Loucy (cell line): ENCODE results near the gene MARCKSL1.

Experiments used
- H2AFZ ChIP-seq: fragments of 200-600 bp; sonication (generic); 2 replicates; pipeline ENCODE4 v1.6.0; 2016; ENCODE audit warnings: antibody characterized with exemption, mild to moderate bottlenecking, low read length, moderate library complexity
- H3F3A ChIP-seq: fragments of 200-600 bp; 2 replicates; pipeline ENCODE4 v1.6.0; 2016; ENCODE audit warnings: antibody characterized with exemption, low read depth, mild to moderate bottlenecking
- H3K27me3 ChIP-seq: fragments of 200-600 bp; sonication (generic); 2 replicates; pipeline ENCODE4 v1.6.1; 2014; ENCODE audit warnings: low read length, mild to moderate bottlenecking; ENCODE audit not compliant: insufficient read depth, poor library complexity, severe bottlenecking
- H3K36me3 ChIP-seq: fragments of 200-600 bp; sonication (generic); 2 replicates; pipeline ENCODE4 v1.6.1; 2016; ENCODE audit warnings: low read length; ENCODE audit not compliant: insufficient read depth
- H3K4me1 ChIP-seq: fragments of 200-600 bp; sonication (generic); 2 replicates; pipeline ENCODE4 v1.5.1; 2014; ENCODE audit warnings: low read length, mild to moderate bottlenecking; ENCODE audit not compliant: insufficient read depth, poor library complexity, severe bottlenecking
- H3K4me2 ChIP-seq: fragments of 200-600 bp; sonication (generic); 2 replicates; pipeline ENCODE4 v1.6.0; 2014; ENCODE audit warnings: antibody characterized with exemption, low read length, low read depth, mild to moderate bottlenecking; ENCODE audit not compliant: poor library complexity, severe bottlenecking
- H3K4me3 ChIP-seq: fragments of 200-600 bp; sonication (generic); 2 replicates; pipeline ENCODE4 v1.5.1; 2014; ENCODE audit warnings: low read length, mild to moderate bottlenecking, mixed read lengths; ENCODE audit not compliant: poor library complexity, severe bottlenecking
- H3K79me2 ChIP-seq: fragments of 200-600 bp; sonication (generic); 2 replicates; pipeline ENCODE4 v1.6.1; 2014; ENCODE audit warnings: low read length; ENCODE audit not compliant: insufficient read depth
- H3K9ac ChIP-seq: fragments of 200-600 bp; sonication (generic); 2 replicates; pipeline ENCODE4 v1.6.0; 2014; ENCODE audit warnings: mild to moderate bottlenecking, low read depth, low read length, moderate library complexity; ENCODE audit not compliant: poor library complexity, severe bottlenecking
- H3K9me2 ChIP-seq: fragments of 200-600 bp; sonication (generic); replicated peaks from 2 replicates; pipeline ENCODE4 v1.6.1; 2016; ENCODE audit warnings: low read depth, low read length, mixed read lengths
- H3K9me3 ChIP-seq: fragments of 200-600 bp; sonication (generic); 2 replicates; pipeline ENCODE4 v1.6.1; 2014; ENCODE audit warnings: mild to moderate bottlenecking, antibody characterized with exemption, low read length, low read depth; ENCODE audit not compliant: insufficient read depth
- H4K20me1 ChIP-seq: fragments of 200-600 bp; sonication (generic); 2 replicates; pipeline ENCODE4 v1.6.0; 2014; ENCODE audit warnings: antibody characterized with exemption, low read length, mild to moderate bottlenecking; ENCODE audit not compliant: insufficient read depth, poor library complexity, severe bottlenecking
- EZH2phosphoT487 ChIP-seq: fragments of 200-600 bp; IDR thresholded peaks from 2 replicates; pipeline ENCODE4 v1.6.1; 2018; ENCODE audit warnings: antibody characterized with exemption, mild to moderate bottlenecking, moderate library complexity, borderline replicate concordance
- TF ChIP-seq, protein P1 (sequence below): fragments of 200-600 bp; sonication (generic); conservative IDR thresholded peaks from 2 replicates; pipeline ENCODE4 v1.5.1; 2014; ENCODE audit warnings: mild to moderate bottlenecking, antibody characterized with exemption, low read length

Gene MARCKSL1

DNA sequence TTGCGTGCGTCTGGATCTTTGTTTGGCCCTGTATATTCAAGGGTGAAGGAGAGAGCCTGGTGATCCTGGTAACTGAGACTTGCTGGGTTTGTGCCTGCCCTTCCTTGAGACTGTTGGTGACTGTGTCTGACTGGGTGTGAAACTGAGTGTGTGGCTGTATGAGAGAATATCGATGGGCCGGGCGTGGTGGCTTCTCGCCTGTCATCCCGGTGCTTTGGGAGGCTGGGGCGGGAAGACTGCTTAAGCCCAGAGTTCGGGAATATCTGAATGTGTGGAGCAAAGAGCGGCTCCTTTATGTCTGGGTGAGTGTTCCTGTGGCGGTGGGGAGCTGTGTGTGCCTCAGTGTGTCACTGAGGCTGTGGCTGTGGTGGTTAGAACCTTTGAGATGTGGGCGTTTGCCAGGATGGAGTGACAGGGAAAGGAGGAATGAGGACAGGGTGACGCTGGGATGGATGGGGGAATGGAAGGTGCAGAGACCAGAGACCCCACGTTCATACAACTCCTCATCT lies 2.7 kb upstream of the MARCKSL1 start:
- peaks cover 18% of the 10 kb centered on the region for H3K79me2 ChIP-seq
- no peaks in the 10 kb centered on the region for H3K9me3 ChIP-seq
- H3K9ac ChIP-seq: no peak overlapping the region
- peaks cover 6% of the 10 kb centered on the region; the same call in 1 of the 2 replicates for H3K36me3 ChIP-seq
- TF ChIP-seq, protein P1, sequence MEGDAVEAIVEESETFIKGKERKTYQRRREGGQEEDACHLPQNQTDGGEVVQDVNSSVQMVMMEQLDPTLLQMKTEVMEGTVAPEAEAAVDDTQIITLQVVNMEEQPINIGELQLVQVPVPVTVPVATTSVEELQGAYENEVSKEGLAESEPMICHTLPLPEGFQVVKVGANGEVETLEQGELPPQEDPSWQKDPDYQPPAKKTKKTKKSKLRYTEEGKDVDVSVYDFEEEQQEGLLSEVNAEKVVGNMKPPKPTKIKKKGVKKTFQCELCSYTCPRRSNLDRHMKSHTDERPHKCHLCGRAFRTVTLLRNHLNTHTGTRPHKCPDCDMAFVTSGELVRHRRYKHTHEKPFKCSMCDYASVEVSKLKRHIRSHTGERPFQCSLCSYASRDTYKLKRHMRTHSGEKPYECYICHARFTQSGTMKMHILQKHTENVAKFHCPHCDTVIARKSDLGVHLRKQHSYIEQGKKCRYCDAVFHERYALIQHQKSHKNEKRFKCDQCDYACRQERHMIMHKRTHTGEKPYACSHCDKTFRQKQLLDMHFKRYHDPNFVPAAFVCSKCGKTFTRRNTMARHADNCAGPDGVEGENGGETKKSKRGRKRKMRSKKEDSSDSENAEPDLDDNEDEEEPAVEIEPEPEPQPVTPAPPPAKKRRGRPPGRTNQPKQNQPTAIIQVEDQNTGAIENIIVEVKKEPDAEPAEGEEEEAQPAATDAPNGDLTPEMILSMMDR: no peak
- TF ChIP-seq EZH2phosphoT487: no peak
- no peaks in the 10 kb centered on the region for H3K27me3 ChIP-seq
- peaks cover 21% of the 10 kb centered on the region for H4K20me1 ChIP-seq
- H3K4me3 ChIP-seq: no peak overlapping the region
- H3K4me2 ChIP-seq: no peak overlapping the region
- H3K4me1 ChIP-seq: peaks cover 23% of the 10 kb centered on the region
- H2AFZ ChIP-seq: no peak overlapping the region
- H3F3A ChIP-seq: no peaks in the 10 kb centered on the region
- no peaks in the 10 kb centered on the region for H3K9me2 ChIP-seq

DNA sequence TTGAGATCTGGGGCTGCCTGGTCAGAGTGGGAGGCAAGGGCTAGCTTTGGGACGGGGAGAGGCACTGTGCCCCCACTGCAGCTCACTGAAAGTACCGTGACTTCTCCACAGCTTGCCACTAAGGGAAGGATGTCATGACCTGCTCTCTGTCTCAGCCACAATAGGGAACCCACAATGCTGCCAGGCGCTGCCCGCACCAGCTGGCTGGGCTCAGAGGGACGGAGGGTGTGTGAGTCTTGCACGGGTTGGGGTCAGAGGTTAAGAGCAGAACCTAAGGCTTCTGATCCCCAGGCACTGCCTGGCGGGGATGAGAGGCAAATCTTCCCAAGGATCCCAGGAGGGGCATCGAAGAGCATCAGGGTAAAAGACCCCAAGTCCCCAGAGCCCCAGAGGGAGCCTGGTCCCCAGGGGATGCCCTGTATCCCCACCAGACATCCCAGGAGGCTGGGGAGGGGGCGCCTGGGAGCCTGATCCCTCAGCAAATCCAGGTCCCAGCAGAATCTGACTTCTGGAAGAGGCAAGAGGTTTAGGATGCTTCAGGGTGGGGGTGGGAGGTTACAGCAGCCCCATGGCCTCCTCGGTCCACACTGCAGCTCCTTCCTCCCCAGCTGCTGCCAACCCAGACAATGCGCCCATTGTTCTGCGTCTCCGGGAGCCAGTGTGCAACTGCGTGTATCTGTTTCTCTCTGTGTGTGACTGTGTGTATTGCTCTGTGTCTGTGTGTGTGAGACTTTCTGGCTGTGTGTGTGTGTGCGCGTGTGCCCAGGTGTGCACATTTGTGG lies 2.0 kb upstream of the MARCKSL1 start:
- Histone ChIP-seq H3K4me2 (no peak overlapping the region), H3F3A (no peaks in the 10 kb centered on the region), H3K4me1 (peaks cover 27% of the 10 kb centered on the region), H3K9me3 (no peaks in the 10 kb centered on the region), H2AFZ (no peak overlapping the region), H3K36me3 (peaks cover 12% of the 10 kb centered on the region; the same call in 1 of the 2 replicates), H3K9ac (no peak overlapping the region), H3K4me3 (no peak overlapping the region), H4K20me1 (peaks cover 27% of the 10 kb centered on the region), H3K79me2 (peaks cover 25% of the 10 kb centered on the region), H3K9me2 (no peaks in the 10 kb centered on the region), H3K27me3 (no peaks in the 10 kb centered on the region)
- TF ChIP-seq EZH2phosphoT487: no peak
- TF ChIP-seq, protein P1: no peak

DNA sequence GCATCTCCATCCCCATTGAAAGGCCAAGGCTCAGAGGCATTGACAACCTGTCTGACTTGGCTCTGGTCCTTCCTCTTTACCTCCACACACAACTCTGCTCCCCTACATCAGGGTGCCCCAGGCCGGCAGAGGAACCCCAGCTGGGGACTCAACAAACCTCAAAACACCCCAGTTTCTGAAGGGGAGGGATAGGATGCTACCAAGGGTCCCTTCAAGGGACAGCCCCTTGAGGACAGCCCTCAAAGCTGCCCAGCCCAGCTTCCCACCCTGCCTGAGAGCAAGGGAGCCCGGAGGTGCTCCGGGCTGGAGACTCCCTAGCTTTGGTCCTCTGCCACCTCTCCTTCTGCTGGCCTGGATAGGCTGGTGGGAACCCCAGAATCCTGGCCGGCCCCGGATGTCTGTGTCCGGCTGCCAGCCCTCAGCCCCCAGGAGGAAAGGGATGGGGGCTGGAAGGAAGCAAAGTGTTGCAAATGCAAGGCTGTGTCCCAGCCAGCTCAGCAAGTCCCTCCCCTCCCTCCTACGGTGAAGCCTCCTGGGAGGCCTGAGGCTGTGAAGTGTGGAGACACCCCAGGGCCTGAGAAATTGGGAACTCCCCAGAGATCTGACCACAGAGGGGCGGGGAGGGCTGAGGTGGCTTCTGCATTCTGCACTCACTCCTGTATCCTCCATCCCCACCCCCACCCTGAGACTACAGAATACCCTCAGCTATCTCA lies 1.1 kb upstream of the MARCKSL1 start:
- Histone ChIP-seq H3F3A (no peaks in the 10 kb centered on the region), H4K20me1 (peaks cover 36% of the 10 kb centered on the region), H3K9me2 (no peaks in the 10 kb centered on the region), H2AFZ (no peak overlapping the region), H3K9ac (no peak overlapping the region), H3K4me1 (peaks cover 27% of the 10 kb centered on the region), H3K4me3 (no peak overlapping the region), H3K27me3 (no peaks in the 10 kb centered on the region), H3K36me3 (peaks cover 20% of the 10 kb centered on the region; the same call in 1 of the 2 replicates), H3K79me2 (peaks cover 33% of the 10 kb centered on the region), H3K4me2 (peak overlapping the region; percentile 46), H3K9me3 (no peaks in the 10 kb centered on the region)
- TF ChIP-seq, protein P1: no peak
- TF ChIP-seq EZH2phosphoT487: no peak
